MM.1S (cell line): ENCODE results near the gene CCDC91.
"Not testable (repeated sequence)": the region's sequence is repeated elsewhere in the genome, so short reads cannot be mapped to it uniquely, and the experiment has no call there.

Experiments
- DNase-seq: peaks from one replicate; pipeline ENCODE4 v3.0.0-alpha.2; 2015
- H2AFZ ChIP-seq: fragments of 300-600 bp; sonication (generic); 2 replicates; pipeline ENCODE4 v1.6.0; 2016; ENCODE audit warnings: antibody characterized with exemption, low read length
- H3F3A ChIP-seq: fragments of 300-600 bp; sonication (generic); 2 replicates; pipeline ENCODE4 v1.6.1; 2016; ENCODE audit warnings: mild to moderate bottlenecking, antibody characterized with exemption, low read length, moderate library complexity, mixed read lengths; ENCODE audit not compliant: insufficient read depth
- H3K27ac ChIP-seq: fragments of 300-600 bp; sonication (generic); 2 replicates; pipeline ENCODE4 v1.5.1; 2016; ENCODE audit warnings: mild to moderate bottlenecking, low read length
- H3K27me3 ChIP-seq: fragments of 300-600 bp; sonication (generic); replicated peaks from 2 replicates; pipeline ENCODE4 v1.6.0; 2016; ENCODE audit warnings: low read length; ENCODE audit not compliant: insufficient read depth
- H3K36me3 ChIP-seq: fragments of 300-600 bp; sonication (generic); replicated peaks from 2 replicates; pipeline ENCODE4 v1.6.1; 2016; ENCODE audit warnings: mild to moderate bottlenecking, low read length, mixed read lengths; ENCODE audit not compliant: insufficient read depth
- H3K4me1 ChIP-seq: fragments of 300-600 bp; sonication (generic); 2 replicates; pipeline ENCODE4 v1.6.1; 2016; ENCODE audit warnings: low read length, mixed read lengths
- H3K4me2 ChIP-seq: fragments of 300-600 bp; sonication (generic); 2 replicates; pipeline ENCODE4 v1.6.0; 2016; ENCODE audit warnings: low read depth, low read length
- H3K4me3 ChIP-seq: fragments of 300-600 bp; sonication (generic); 2 replicates; pipeline ENCODE4 v1.5.1; 2016; ENCODE audit warnings: low read length, mixed read lengths
- H3K79me2 ChIP-seq: fragments of 300-600 bp; sonication (generic); 2 replicates; pipeline ENCODE4 v1.6.1; 2016; ENCODE audit warnings: mixed run types, low read length, mixed read lengths
- H3K9ac ChIP-seq: fragments of 300-600 bp; sonication (generic); 2 replicates; pipeline ENCODE4 v1.6.1; 2016; ENCODE audit warnings: low read length, mixed read lengths
- H3K9me2 ChIP-seq: fragments of 300-600 bp; sonication (generic); replicated peaks from 2 replicates; pipeline ENCODE4 v1.6.1; 2016; ENCODE audit warnings: mild to moderate bottlenecking, low read length, mixed read lengths; ENCODE audit not compliant: insufficient read depth
- H3K9me3 ChIP-seq: fragments of 300-600 bp; sonication (generic); replicated peaks from 2 replicates; pipeline ENCODE4 v1.6.1; 2016; ENCODE audit warnings: mild to moderate bottlenecking, low read length, mixed read lengths; ENCODE audit not compliant: insufficient read depth
- H4K20me1 ChIP-seq: fragments of 300-600 bp; sonication (generic); 2 replicates; pipeline ENCODE4 v1.6.1; 2016; ENCODE audit warnings: mild to moderate bottlenecking, low read length, moderate library complexity, mixed read lengths; ENCODE audit not compliant: insufficient read depth
- EZH2 ChIP-seq: fragments of 300-600 bp; sonication (generic); optimal IDR thresholded peaks from 2 replicates; pipeline ENCODE3; 2017; ENCODE audit warnings: low read depth, mild to moderate bottlenecking, antibody characterized with exemption, low read length, mixed read lengths
- EZH2phosphoT487 ChIP-seq: fragments of 300-600 bp; sonication (generic); IDR thresholded peaks from 2 replicates; pipeline ENCODE4 v1.6.1; 2018; ENCODE audit warnings: antibody characterized with exemption, low read length
- TF ChIP-seq, protein P1 (sequence below): fragments of 300-600 bp; sonication (generic); IDR thresholded peaks from 2 replicates; pipeline ENCODE4 v1.5.1; 2016; ENCODE audit warnings: antibody characterized with exemption, low read length, mixed read lengths

Gene CCDC91

GRCh38 chr12:28191051-28192048, 1.1 kb downstream of the CCDC91 start:
- TF ChIP-seq EZH2phosphoT487 (no peak), EZH2 (no peak)
- H3K27me3 ChIP-seq: no peaks in the 10 kb centered on the region
- H2AFZ ChIP-seq: peak overlapping the region; percentile 74
- no peaks in the 10 kb centered on the region for H3K9me3 ChIP-seq
- H3K79me2 ChIP-seq: peaks cover 13% of the 10 kb centered on the region
- H3K9me2 ChIP-seq: no peaks in the 10 kb centered on the region
- peak overlapping the region; percentile 84 for H3K4me3 ChIP-seq
- peak overlapping the region; percentile 93 for H3K9ac ChIP-seq
- no peaks in the 10 kb centered on the region for H4K20me1 ChIP-seq
- no peak for DNase-seq
- peak overlapping the region; percentile 79 for H3K27ac ChIP-seq
- peaks cover 11% of the 10 kb centered on the region for H3K4me1 ChIP-seq
- H3F3A ChIP-seq: peaks cover 14% of the 10 kb centered on the region
- no peaks in the 10 kb centered on the region for H3K36me3 ChIP-seq
- H3K4me2 ChIP-seq: peak overlapping the region; percentile 86

- TF ChIP-seq, protein P1, sequence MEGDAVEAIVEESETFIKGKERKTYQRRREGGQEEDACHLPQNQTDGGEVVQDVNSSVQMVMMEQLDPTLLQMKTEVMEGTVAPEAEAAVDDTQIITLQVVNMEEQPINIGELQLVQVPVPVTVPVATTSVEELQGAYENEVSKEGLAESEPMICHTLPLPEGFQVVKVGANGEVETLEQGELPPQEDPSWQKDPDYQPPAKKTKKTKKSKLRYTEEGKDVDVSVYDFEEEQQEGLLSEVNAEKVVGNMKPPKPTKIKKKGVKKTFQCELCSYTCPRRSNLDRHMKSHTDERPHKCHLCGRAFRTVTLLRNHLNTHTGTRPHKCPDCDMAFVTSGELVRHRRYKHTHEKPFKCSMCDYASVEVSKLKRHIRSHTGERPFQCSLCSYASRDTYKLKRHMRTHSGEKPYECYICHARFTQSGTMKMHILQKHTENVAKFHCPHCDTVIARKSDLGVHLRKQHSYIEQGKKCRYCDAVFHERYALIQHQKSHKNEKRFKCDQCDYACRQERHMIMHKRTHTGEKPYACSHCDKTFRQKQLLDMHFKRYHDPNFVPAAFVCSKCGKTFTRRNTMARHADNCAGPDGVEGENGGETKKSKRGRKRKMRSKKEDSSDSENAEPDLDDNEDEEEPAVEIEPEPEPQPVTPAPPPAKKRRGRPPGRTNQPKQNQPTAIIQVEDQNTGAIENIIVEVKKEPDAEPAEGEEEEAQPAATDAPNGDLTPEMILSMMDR: no peak
- TF ChIP-seq EZH2 (no peak), EZH2phosphoT487 (no peak)
- Histone ChIP-seq H3K4me2 (peak overlapping the region; percentile 86; the same call in 1 of the 2 replicates), H3K27me3 (no peaks in the 10 kb centered on the region), H3K4me1 (peaks cover 11% of the 10 kb centered on the region), H2AFZ (no peak overlapping the region), H3K4me3 (no peak overlapping the region), H3K36me3 (no peaks in the 10 kb centered on the region), H3F3A (peaks cover 14% of the 10 kb centered on the region), H3K9ac (no peak overlapping the region), H3K9me2 (no peaks in the 10 kb centered on the region), H3K27ac (no peak overlapping the region), H3K9me3 (no peaks in the 10 kb centered on the region), H4K20me1 (no peaks in the 10 kb centered on the region), H3K79me2 (peaks cover 15% of the 10 kb centered on the region)
- DNase-seq: no peak
Measured at GRCh38 chr12:28192125-28192524, 1.9 kb downstream of the CCDC91 start.

DNA sequence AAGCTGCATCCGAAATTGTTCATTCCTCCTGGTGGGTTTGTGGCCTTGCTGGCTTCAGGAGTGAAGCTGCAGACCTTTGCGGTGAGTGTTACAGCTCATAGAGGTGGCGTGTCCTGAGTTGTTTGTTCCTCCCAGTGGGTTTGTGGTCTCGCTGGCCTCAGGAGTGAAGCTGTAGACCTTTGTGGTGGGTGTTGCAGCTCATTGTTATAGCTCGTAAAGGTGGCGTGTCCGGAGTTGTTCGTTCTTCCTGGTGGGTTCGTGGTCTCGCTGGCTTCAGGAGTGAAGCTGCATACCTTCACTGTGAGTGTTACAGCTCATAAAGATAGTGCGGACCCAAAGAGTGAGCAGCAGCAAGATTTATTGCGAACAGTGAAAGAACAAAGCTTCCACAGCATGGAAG, 4.4 kb downstream of the CCDC91 start:
- H3K9me3 ChIP-seq, H4K20me1 ChIP-seq, H3K36me3 ChIP-seq, DNase-seq, H3K27ac ChIP-seq, H3K9me2 ChIP-seq, H3K27me3 ChIP-seq, H3K4me2 ChIP-seq, H3K4me3 ChIP-seq, H3K9ac ChIP-seq, H2AFZ ChIP-seq: not testable (repeated sequence)
- H3F3A ChIP-seq: peaks cover 14% of the 10 kb centered on the region
- H3K79me2 ChIP-seq: peaks cover 20% of the 10 kb centered on the region
- peaks cover 11% of the 10 kb centered on the region for H3K4me1 ChIP-seq

- not testable (repeated sequence) for H3F3A ChIP-seq, H3K4me3 ChIP-seq, H3K27me3 ChIP-seq, H3K4me1 ChIP-seq, H3K27ac ChIP-seq, H3K9ac ChIP-seq, H3K9me3 ChIP-seq, H3K36me3 ChIP-seq, H4K20me1 ChIP-seq, H3K9me2 ChIP-seq, H3K4me2 ChIP-seq, H2AFZ ChIP-seq, H3K79me2 ChIP-seq, DNase-seq
Measured at GRCh38 chr12:28201136-28201535, 10.9 kb downstream of the CCDC91 start.
